ENCODE data around the gene PTDSS2.

The PTDSS2 gene

DNA sequence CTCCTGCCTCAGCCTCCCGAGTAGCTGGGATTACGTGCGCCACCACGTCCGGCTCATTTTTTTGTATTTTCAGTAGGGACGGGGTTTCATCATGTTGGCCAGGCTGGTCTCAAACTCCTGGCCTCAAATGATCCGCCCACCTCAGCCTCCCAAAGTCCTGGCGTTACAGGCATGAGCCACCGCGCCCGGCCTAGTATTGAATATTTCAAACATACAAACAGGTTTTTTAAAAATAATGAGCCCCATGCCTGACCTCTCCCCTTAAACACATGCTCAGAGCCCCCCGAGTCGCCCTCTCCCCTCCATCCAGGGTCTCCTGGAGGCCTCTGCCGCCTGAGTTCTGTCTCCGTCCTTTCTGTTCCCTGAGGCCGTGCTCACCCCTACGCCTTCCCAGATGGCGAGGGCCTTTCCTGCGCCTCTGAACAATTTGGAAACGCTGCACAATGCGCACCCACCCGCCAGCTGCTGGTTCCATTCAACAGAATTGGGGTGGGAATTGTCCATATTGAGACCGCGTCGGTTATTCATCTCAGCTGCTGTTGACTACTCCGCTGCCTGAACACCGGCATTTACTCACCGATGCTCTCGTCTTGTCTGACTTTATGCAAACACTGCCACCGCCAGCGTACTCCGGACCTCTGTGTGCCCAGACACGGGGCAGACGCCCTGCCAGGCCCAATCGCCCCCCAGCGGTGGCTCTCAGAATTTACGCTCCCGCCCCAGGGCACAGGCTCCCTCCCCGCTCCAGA, 70.5 kb downstream of the PTDSS2 start:
- no peak overlapping the region for H3K4me3 ChIP-seq (ENCODE audit: insufficient read depth, low read depth, low read length, poor library complexity, severe bottlenecking)
- H3K27me3 ChIP-seq (replicated peaks; ENCODE audit: control insufficient read depth, insufficient read depth, low read length, poor library complexity, severe bottlenecking), result no peaks in the 10 kb centered on the region
- H3K4me1 ChIP-seq (ENCODE audit: control insufficient read depth, insufficient read depth, low read length, poor library complexity, severe bottlenecking), result peaks cover 5% of the 10 kb centered on the region
- no peaks in the 10 kb centered on the region for H3K9me3 ChIP-seq (ENCODE audit: control insufficient read depth, low read length)
- DNase-seq, result no peak
- no peaks in the 10 kb centered on the region for H3K36me3 ChIP-seq (ENCODE audit: control insufficient read depth, insufficient read depth, low read length)
- H3K27ac ChIP-seq (ENCODE audit: insufficient read depth, low read length, poor library complexity, severe bottlenecking), result no peak overlapping the region

DNA sequence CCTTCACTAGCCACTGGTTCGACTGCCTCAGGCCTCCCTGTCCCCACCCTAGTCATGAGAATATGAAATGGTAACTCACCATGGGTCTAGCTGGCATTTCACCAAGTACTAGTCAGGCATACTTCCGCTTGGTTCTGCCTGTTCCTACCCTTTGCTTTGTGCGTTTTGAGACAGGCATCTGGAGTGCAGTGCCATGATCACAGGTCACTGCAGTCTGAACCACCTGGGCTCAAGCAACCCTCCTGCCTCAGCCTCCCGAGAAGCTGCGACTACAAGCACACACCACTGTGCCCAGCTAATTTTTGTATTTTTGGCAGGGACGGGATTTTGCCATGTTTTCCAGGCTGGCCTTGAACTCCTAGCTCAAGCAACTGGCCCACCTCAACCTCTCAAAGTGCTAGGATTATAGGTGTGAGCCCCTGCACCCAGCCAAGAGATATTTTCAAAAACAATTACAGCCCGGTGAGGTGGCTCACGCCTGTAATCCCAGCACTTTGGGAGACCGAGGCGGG, 71.2 kb downstream of the PTDSS2 start:
- no peaks in the 10 kb centered on the region for H3K9me3 ChIP-seq (ENCODE audit: control insufficient read depth, low read length)
- H3K27ac ChIP-seq (ENCODE audit: insufficient read depth, low read length, poor library complexity, severe bottlenecking), result no peak overlapping the region
- H3K4me1 ChIP-seq (ENCODE audit: control insufficient read depth, insufficient read depth, low read length, poor library complexity, severe bottlenecking), result peaks cover 5% of the 10 kb centered on the region
- no peaks in the 10 kb centered on the region for H3K27me3 ChIP-seq (replicated peaks; ENCODE audit: control insufficient read depth, insufficient read depth, low read length, poor library complexity, severe bottlenecking)
- DNase-seq, result no peak
- no peak overlapping the region for H3K4me3 ChIP-seq (ENCODE audit: insufficient read depth, low read depth, low read length, poor library complexity, severe bottlenecking)
- no peaks in the 10 kb centered on the region for H3K36me3 ChIP-seq (ENCODE audit: control insufficient read depth, insufficient read depth, low read length)

DNA sequence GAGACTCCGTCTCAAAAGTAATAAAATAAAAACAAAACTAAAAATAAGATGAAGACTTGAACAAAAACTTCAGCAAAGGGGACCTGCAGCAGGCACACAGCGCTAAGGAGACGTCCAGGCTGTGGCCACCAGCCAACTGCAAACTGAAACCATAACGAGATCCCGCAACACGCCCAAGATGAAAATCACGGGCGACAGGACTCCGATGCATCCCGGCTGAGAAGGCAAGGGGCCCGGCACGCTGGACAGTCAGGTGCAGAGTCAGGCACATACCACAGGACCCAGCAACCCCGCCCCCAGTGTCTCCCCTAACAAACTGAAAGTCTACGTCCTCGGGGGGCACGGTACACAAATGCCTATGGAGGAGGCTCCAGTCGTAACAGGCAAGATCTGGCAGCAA, 76.1 kb downstream of the PTDSS2 start:
- H3K27me3 ChIP-seq (replicated peaks; ENCODE audit: control insufficient read depth, insufficient read depth, low read length, poor library complexity, severe bottlenecking), result no peaks in the 10 kb centered on the region
- H3K27ac ChIP-seq (ENCODE audit: insufficient read depth, low read length, poor library complexity, severe bottlenecking), result no peak overlapping the region
- H3K36me3 ChIP-seq (ENCODE audit: control insufficient read depth, insufficient read depth, low read length), result no peaks in the 10 kb centered on the region
- no peaks in the 10 kb centered on the region for H3K9me3 ChIP-seq (ENCODE audit: control insufficient read depth, low read length)
- H3K4me3 ChIP-seq (ENCODE audit: insufficient read depth, low read depth, low read length, poor library complexity, severe bottlenecking), result no peak overlapping the region
- H3K4me1 ChIP-seq (ENCODE audit: control insufficient read depth, insufficient read depth, low read length, poor library complexity, severe bottlenecking), result no peaks in the 10 kb centered on the region
- no peak for DNase-seq

DNA sequence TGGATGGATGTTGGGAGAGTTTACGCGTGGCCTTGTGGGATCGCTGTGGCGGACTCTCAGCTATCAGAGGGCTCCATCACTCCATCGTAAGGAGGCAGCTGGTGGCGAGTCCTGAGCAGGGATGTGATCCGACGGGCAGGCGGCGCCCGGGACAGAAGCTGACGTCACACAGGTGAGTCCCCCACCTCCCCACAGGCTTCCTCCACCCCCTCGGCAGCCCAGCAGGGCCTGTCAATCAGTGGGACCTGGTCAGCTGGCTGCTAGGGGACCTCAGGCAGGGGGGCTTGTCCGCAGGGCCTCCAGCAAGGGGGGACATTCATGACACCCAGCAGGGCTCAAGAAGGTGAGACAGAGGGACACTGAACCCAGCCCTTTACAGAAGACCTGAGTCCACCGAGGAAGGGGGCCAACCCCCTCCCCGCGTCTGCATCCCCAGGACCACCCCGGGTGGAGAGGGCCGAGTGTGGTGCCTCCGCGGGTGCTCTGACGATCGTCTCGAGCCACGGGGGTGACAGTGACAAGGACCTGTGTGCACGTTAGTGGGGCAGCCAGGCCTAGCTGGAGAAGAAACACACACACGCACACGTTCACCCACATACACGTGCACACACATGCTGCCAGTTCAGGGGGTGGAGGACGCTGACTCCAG, 78.2 kb downstream of the PTDSS2 start:
- DNase-seq, result no peak
- H3K4me1 ChIP-seq (ENCODE audit: control insufficient read depth, insufficient read depth, low read length, poor library complexity, severe bottlenecking), result no peaks in the 10 kb centered on the region

DNA sequence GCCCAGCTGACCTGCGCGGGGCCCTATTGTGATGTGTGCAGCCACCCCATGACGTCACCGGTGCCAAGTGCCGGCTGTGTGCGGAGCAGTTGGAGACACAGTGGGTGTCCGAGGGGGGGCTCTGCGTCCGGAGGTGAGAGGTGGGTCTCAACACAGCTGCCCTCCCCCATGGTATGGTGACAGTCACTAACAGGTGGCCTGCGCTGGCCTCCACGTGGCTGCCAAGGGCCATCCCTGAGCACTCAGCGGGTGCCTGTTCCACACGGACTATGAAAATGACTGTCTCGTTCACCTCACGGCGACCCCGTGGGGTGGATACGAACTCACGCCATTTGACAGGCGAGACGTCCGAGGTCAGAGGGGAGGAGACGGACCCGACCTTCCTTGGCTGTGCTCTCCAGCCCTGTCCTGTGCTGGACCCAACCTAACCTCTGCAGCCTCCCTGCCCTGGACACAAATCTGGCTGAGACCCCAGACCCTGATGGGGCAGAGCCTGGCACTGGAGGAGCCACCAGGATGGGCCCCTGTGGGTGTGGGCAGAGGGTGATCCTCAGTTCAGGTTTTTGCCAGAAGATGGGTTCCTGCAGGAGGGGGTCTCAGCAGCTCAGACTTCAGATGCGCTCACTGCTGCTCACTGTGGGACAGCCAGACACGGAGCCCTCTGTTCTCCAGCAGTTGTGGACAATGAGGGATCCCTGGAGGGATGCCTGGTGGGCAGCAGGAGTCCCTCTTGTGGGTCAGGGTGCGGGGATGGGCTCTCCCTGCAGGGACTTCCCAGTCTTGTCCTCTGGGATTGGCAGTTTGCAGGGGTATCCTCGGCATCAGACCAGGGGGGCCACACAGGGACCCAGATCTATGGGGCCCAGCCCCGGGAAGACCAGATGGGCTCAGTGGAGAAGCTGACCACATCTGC, 79.0 kb downstream of the PTDSS2 start:
- Histone ChIP-seq H3K36me3 (ENCODE audit: control insufficient read depth, insufficient read depth, low read length) (peaks cover 16% of the 10 kb centered on the region), H3K27me3 (replicated peaks; ENCODE audit: control insufficient read depth, insufficient read depth, low read length, poor library complexity, severe bottlenecking) (no peaks in the 10 kb centered on the region), H3K4me1 (ENCODE audit: control insufficient read depth, insufficient read depth, low read length, poor library complexity, severe bottlenecking) (peaks cover 5% of the 10 kb centered on the region), H3K4me3 (ENCODE audit: insufficient read depth, low read depth, low read length, poor library complexity, severe bottlenecking) (no peak overlapping the region), H3K9me3 (ENCODE audit: control insufficient read depth, low read length) (no peaks in the 10 kb centered on the region), H3K27ac (ENCODE audit: insufficient read depth, low read length, poor library complexity, severe bottlenecking) (no peak overlapping the region)
- DNase-seq, result no peak

More for the DNA sequence above, 78.2 kb downstream of the PTDSS2 start:
- H3K9me3 ChIP-seq (ENCODE audit: control insufficient read depth, low read length), result no peaks in the 10 kb centered on the region
- peaks cover 16% of the 10 kb centered on the region for H3K36me3 ChIP-seq (ENCODE audit: control insufficient read depth, insufficient read depth, low read length)
- H3K27ac ChIP-seq (ENCODE audit: insufficient read depth, low read length, poor library complexity, severe bottlenecking), result no peak overlapping the region
- H3K27me3 ChIP-seq (replicated peaks; ENCODE audit: control insufficient read depth, insufficient read depth, low read length, poor library complexity, severe bottlenecking), result no peaks in the 10 kb centered on the region
- H3K4me3 ChIP-seq (ENCODE audit: insufficient read depth, low read depth, low read length, poor library complexity, severe bottlenecking), result no peak overlapping the region

DNA sequence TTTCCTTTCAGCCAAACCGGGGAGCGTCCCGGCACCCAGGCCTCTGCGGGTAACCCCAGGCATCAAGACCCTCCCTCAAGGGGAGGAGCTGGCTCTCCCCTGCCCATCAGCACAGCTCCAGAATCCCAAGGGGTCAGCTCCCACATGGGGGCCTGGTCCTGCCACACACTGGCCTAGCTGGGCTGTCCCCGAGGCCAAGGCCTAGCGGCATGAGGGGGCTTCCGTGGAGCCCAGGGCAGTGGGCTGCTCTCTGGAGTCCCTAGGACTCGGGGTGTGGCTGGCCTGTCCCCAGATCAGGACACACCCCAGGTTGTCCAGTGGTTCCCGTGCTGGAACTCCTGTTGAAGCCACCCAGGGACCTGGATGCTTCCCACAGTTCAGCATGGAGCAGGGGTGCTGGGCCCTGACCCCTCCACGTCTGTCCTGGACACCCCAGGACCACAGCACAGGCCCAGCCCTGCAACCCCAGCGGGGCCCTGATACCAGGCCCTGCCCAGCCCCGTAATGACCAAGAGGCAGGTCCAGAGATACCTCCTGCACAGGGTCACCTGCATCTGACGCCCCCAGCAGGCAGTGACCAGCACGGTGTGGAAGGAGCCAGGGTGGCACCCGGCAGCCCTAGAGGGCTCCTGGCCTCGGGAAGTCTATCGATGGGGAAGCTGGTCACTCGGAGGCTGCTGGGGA, 79.8 kb downstream of the PTDSS2 start:
- Histone ChIP-seq H3K27ac (ENCODE audit: insufficient read depth, low read length, poor library complexity, severe bottlenecking) (no peak overlapping the region), H3K9me3 (ENCODE audit: control insufficient read depth, low read length) (no peaks in the 10 kb centered on the region), H3K36me3 (ENCODE audit: control insufficient read depth, insufficient read depth, low read length) (peaks cover 16% of the 10 kb centered on the region), H3K4me1 (ENCODE audit: control insufficient read depth, insufficient read depth, low read length, poor library complexity, severe bottlenecking) (peaks cover 12% of the 10 kb centered on the region), H3K27me3 (replicated peaks; ENCODE audit: control insufficient read depth, insufficient read depth, low read length, poor library complexity, severe bottlenecking) (no peaks in the 10 kb centered on the region), H3K4me3 (ENCODE audit: insufficient read depth, low read depth, low read length, poor library complexity, severe bottlenecking) (no peak overlapping the region)
- no peak for DNase-seq

DNA sequence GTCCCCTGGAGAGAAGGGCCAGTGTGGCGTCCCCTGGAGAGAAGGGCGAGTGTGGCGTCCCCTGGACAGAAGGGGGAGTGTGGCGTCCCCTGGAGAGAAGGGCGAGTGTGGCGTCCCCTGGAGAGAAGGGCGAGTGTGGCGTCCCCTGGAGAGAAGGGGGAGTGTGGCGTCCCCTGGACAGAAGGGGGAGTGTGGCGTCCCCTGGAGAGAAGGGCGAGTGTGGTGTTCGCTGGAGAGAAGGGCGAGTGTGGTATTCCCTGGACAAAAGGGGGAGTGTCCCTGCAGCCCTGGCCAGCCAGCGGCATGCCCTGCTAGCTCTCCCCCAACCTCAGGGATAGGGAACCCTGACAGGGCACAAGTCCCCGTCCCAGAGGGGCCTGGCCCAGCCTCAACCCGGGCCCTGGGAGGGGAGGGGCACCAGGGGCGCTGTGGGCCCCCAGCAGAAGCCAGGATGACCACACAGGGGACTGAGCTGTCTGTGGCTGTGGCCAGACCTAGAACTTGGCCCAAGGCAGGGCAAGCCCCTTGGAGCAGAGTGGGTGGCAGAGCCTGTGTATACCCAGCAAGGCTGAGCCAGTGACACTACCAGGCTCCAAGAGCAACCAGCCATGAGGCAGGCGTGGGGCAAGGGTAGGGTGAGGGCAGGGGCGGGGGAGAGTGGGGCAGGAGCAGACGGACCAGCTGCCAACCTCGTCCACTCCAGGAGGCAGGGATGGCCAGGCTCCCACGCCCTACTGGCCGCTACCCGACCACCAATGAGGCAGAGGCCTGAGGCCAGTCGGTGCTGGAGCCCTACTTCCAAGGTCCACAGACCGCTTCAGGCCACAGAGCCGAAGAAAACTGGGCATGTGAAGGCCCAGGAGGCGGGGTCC, 81.1 kb downstream of the PTDSS2 start:
- H3K4me1 ChIP-seq (ENCODE audit: control insufficient read depth, insufficient read depth, low read length, poor library complexity, severe bottlenecking), result peaks cover 15% of the 10 kb centered on the region
- DNase-seq, result no peak
- no peak overlapping the region for H3K27ac ChIP-seq (ENCODE audit: insufficient read depth, low read length, poor library complexity, severe bottlenecking)
- peaks cover 16% of the 10 kb centered on the region for H3K36me3 ChIP-seq (ENCODE audit: control insufficient read depth, insufficient read depth, low read length)
- no peaks in the 10 kb centered on the region for H3K27me3 ChIP-seq (replicated peaks; ENCODE audit: control insufficient read depth, insufficient read depth, low read length, poor library complexity, severe bottlenecking)
- no peaks in the 10 kb centered on the region for H3K9me3 ChIP-seq (ENCODE audit: control insufficient read depth, low read length)
- no peak overlapping the region for H3K4me3 ChIP-seq (ENCODE audit: insufficient read depth, low read depth, low read length, poor library complexity, severe bottlenecking)

DNA sequence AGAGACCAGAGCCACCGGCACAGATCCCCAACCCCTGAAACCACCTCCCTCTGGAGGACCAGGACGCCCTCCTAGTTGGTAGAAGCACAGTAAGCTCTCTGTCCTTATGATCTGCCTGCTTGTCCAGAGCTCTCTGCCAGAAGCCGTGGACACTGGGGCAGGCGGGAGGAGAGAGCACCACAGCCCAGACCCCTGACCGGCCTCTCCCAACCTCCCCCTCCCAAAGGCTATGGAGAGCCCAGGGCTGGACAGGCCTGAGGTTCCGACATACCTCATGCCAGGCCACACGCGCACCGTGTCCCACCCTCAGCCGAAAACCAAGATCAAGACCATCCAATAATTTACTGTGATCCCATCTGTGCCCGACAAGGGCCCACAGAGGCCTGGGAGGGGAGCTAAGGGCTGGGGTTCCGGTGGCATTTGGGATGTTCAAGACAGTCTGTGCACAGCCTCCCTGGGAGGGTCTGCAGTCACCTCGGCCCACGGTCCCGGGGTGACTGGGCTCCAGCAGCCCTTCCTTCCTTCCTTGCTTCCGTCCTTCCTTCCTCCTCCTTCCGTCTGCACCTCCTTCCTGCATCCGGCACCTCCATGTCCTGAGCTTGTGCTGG, 81.9 kb downstream of the PTDSS2 start:
- Histone ChIP-seq H3K4me1 (ENCODE audit: control insufficient read depth, insufficient read depth, low read length, poor library complexity, severe bottlenecking) (peaks cover 22% of the 10 kb centered on the region), H3K4me3 (ENCODE audit: insufficient read depth, low read depth, low read length, poor library complexity, severe bottlenecking) (no peak overlapping the region), H3K27ac (ENCODE audit: insufficient read depth, low read length, poor library complexity, severe bottlenecking) (no peak overlapping the region), H3K27me3 (replicated peaks; ENCODE audit: control insufficient read depth, insufficient read depth, low read length, poor library complexity, severe bottlenecking) (no peaks in the 10 kb centered on the region), H3K9me3 (ENCODE audit: control insufficient read depth, low read length) (no peaks in the 10 kb centered on the region), H3K36me3 (ENCODE audit: control insufficient read depth, insufficient read depth, low read length) (peaks cover 16% of the 10 kb centered on the region)
- DNase-seq, result no peak
